HepG2 (cell line): ENCODE measurements around the gene VEGFB. TPM values are rescaled to one million over a fixed set of nuclear protein-coding genes. Genes with fewer than 3 reads are reported as not detected.

Source experiments
- ARID2 ChIP-seq: sonication (generic); formaldehyde crosslinking; IDR thresholded peaks from 2 replicates; pipeline ENCODE4 v1.8.1; 2022; ENCODE audit warnings: mild to moderate bottlenecking, missing genetic modification reagents, borderline replicate concordance
- DNMT1 ChIP-seq: sonication (generic); formaldehyde crosslinking; IDR thresholded peaks from 2 replicates; pipeline ENCODE4 v1.5.1; 2020; ENCODE audit warnings: mild to moderate bottlenecking, missing genetic modification reagents
- EP300 ChIP-seq, 3 experiments: sonication (generic) in 1 of 3; formaldehyde crosslinking in 1 of 3; IDR thresholded peaks; 2 replicates each; pipeline versions ENCODE4 v1.5.1 to v1.6.1; 2011 to 2020; ENCODE audit warnings: low read depth in 2 of 3, low read length in 2 of 3, borderline replicate concordance in 1 of 3, improper control_type of control experiment in 1 of 3, mild to moderate bottlenecking in 1 of 3, missing genetic modification reagents in 1 of 3, moderate library complexity in 1 of 3
- HOXA9 ChIP-seq: sonication (generic); formaldehyde crosslinking; IDR thresholded peaks from 2 replicates; pipeline ENCODE4 v1.8.1; 2022; ENCODE audit warnings: missing genetic modification reagents, mild to moderate bottlenecking, moderate library complexity, borderline replicate concordance
- KAT2B ChIP-seq: fragments of 150-350 bp; IDR thresholded peaks from 2 replicates; pipeline ENCODE4 v1.6.1; 2014; ENCODE audit warnings: low read depth, low read length, borderline replicate concordance
- MED13 ChIP-seq: sonication (generic); formaldehyde crosslinking; IDR thresholded peaks from 2 replicates; pipeline ENCODE4 v1.5.0; 2020; ENCODE audit warnings: missing genetic modification reagents
- MZF1 ChIP-seq: sonication (generic); formaldehyde crosslinking; IDR thresholded peaks from 2 replicates; pipeline ENCODE4 v1.8.1; 2023; ENCODE audit warnings: mild to moderate bottlenecking, missing genetic modification reagents, borderline replicate concordance
- NAIF1 ChIP-seq: sonication (generic); formaldehyde crosslinking; IDR thresholded peaks from 2 replicates; pipeline ENCODE4 v1.5.0; 2020; ENCODE audit warnings: mild to moderate bottlenecking, missing genetic modification reagents, borderline replicate concordance
- NR3C1 ChIP-seq: sonication (generic); formaldehyde crosslinking; IDR thresholded peaks from 2 replicates; pipeline ENCODE4 v1.4.0; 2020; ENCODE audit warnings: missing genetic modification reagents
- POLR2G ChIP-seq: fragments of 200-400 bp; formaldehyde crosslinking; IDR thresholded peaks from 2 replicates; pipeline ENCODE4 v1.6.1; 2018; ENCODE audit warnings: mild to moderate bottlenecking, low read depth, low read length, moderate library complexity
- RCOR2 ChIP-seq: IDR thresholded peaks from 2 replicates; pipeline ENCODE4 v1.6.1; 2016; ENCODE audit warnings: missing biosample characterization, missing genetic modification reagents
- SSRP1 ChIP-seq: IDR thresholded peaks from 2 replicates; pipeline ENCODE4 v1.6.1; 2016; ENCODE audit warnings: control low read depth
- TBL1XR1 ChIP-seq: fragments of 150-350 bp; IDR thresholded peaks from 2 replicates; pipeline ENCODE4 v1.6.1; 2014; ENCODE audit warnings: borderline replicate concordance, low read length; ENCODE audit not compliant: partially characterized antibody
- ZFP82 ChIP-seq: sonication (generic); formaldehyde crosslinking; IDR thresholded peaks from 2 replicates; pipeline ENCODE4 v1.5.1; 2020; ENCODE audit warnings: mild to moderate bottlenecking, missing genetic modification reagents, borderline replicate concordance
- ZNF441 ChIP-seq: sonication (generic); formaldehyde crosslinking; IDR thresholded peaks from 2 replicates; pipeline ENCODE4 v1.7.0; 2021; ENCODE audit warnings: missing genetic modification reagents, borderline replicate concordance
- ZNF510 ChIP-seq: sonication (generic); formaldehyde crosslinking; IDR thresholded peaks from 2 replicates; pipeline ENCODE4 v1.4.0; 2020; ENCODE audit warnings: low read depth, mild to moderate bottlenecking, missing genetic modification reagents
- ZNF569 ChIP-seq: sonication (generic); formaldehyde crosslinking; IDR thresholded peaks from 2 replicates; pipeline ENCODE4 v1.5.0; 2020; ENCODE audit warnings: mild to moderate bottlenecking, missing genetic modification reagents, moderate library complexity, borderline replicate concordance
- ZNF614 ChIP-seq: IDR thresholded peaks from 2 replicates; pipeline ENCODE4 v1.6.1; 2018; ENCODE audit warnings: missing biosample characterization, missing genetic modification reagents, inconsistent platforms, borderline replicate concordance
- ZNF772 ChIP-seq: sonication (generic); formaldehyde crosslinking; IDR thresholded peaks from 2 replicates; pipeline ENCODE4 v1.5.0; 2020; ENCODE audit warnings: mild to moderate bottlenecking, missing genetic modification reagents
- ZNF790 ChIP-seq: sonication (generic); formaldehyde crosslinking; IDR thresholded peaks from 2 replicates; pipeline ENCODE4 v1.8.0; 2022; ENCODE audit warnings: missing genetic modification reagents, mild to moderate bottlenecking, borderline replicate concordance
- polyA plus RNA-seq, 8 experiments: library from polyadenylated mRNA; depleted of rRNA in 3 of 8; stranded (reverse) in 7 of 8; unstranded in 1 of 8; fragments of >200 nt; fragmentation: Illumina TruSeq in 4 of 8; extraction: Trizol in 4 of 8; gene quantifications; 2 replicates each; pipeline versions ENCODE4 v1.2.1 to v1.2.3, GENCODE V29; 2011 to 2016; ENCODE audit warnings: low read depth in 4 of 8, missing spikeins in 1 of 8, mixed read lengths in 1 of 8; ENCODE audit not compliant: insufficient read depth in 1 of 8
- total RNA-seq, 5 experiments: library from RNA; depleted of rRNA; stranded (reverse); fragments of >200 nt; fragmentation: Illumina TruSeq; extraction: Trizol; gene quantifications; 2 replicates each; pipeline ENCODE4 v1.2.3, GENCODE V29; 2016; ENCODE audit warnings: low read depth in 1 of 5
- TF ChIP-seq, protein P1 (sequence below): sonication (generic); formaldehyde crosslinking; IDR thresholded peaks from 2 replicates; pipeline ENCODE4 v1.4.0; 2020; ENCODE audit warnings: missing genetic modification reagents, mild to moderate bottlenecking, borderline replicate concordance
- TF ChIP-seq, protein P2 (sequence below): sonication (generic); formaldehyde crosslinking; IDR thresholded peaks from 2 replicates; pipeline ENCODE4 v1.9.0; 2022; ENCODE audit warnings: low read depth, missing genetic modification reagents

VEGFB gene
- total and polyA plus RNA-seq, 2 of the 13 experiments (the other 11 are each of a cell fraction or from before 2014, with no cell fraction given) = 9.0 to 11.3 TPM

DNA sequence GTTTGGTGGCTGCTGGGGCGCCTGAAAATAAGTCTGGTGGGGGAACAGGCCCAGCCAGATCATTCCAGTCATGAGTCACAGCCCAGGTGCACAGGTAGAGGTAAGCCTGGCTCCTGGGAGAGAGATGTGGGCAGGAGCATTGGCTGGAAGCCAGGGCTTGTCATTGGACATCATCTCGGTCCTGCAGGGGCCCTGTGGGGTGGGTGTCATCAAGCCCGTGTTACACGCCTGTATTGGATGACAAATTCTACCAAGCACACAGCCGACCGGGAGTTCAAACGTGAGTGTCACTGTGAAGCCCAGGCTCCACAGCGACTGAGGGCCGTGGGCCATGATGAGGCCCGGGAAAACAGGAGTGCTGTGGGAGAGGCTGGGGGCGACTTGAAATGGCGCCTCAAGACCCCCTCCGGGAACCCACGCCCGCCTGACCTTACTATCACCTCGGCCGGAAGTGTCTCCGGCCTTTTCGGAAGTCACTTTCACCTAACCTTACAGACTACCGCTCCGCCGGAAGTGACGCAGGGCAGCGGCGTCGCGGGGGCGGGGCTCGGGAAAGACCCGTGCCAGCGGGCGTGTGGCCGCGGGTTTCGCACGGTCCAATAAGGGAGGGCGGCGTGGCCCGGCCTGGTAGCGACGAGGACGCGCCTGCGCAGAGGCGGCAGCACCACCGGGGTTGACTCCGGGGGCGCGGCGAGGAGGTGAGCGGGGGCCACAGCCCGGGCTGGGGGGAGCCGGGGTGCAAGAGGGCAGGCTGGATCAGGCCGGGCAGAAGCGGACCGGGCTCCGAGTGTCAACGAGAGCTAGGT is 6.3 kb downstream of the VEGFB start, which contains the start of gene FKBP2 (continued):
- no peak for TF ChIP-seq NR3C1 (CRISPR knock-in tag)
- TF ChIP-seq DNMT1 (CRISPR knock-in tag) = peak; percentile 80
- TF ChIP-seq ARID2 (CRISPR knock-in tag) = no peak
- TF ChIP-seq KAT2B = no peak
- no peak for TF ChIP-seq RCOR2 (CRISPR knock-in tag)
- no peak for TF ChIP-seq NAIF1 (CRISPR knock-in tag)
- TF ChIP-seq POLR2G = peak; percentile 96
- no peak for TF ChIP-seq HOXA9 (CRISPR knock-in tag)
- no peak for TF ChIP-seq MZF1 (CRISPR knock-in tag)
- TF ChIP-seq ZNF772 (CRISPR knock-in tag) = no peak
- TF ChIP-seq ZNF510 = no peak; the same call in 1 of the 2 replicates
- TF ChIP-seq MED13 (CRISPR knock-in tag) = 0 out of 2 replicates have a peak, but pooled peaks have one; percentile 29
- TF ChIP-seq ZNF614 (CRISPR knock-in tag) = 0 out of 2 replicates have a peak, but pooled peaks have one; percentile 6
- no peak for TF ChIP-seq ZNF790 (CRISPR knock-in tag)
- TF ChIP-seq, protein P1, sequence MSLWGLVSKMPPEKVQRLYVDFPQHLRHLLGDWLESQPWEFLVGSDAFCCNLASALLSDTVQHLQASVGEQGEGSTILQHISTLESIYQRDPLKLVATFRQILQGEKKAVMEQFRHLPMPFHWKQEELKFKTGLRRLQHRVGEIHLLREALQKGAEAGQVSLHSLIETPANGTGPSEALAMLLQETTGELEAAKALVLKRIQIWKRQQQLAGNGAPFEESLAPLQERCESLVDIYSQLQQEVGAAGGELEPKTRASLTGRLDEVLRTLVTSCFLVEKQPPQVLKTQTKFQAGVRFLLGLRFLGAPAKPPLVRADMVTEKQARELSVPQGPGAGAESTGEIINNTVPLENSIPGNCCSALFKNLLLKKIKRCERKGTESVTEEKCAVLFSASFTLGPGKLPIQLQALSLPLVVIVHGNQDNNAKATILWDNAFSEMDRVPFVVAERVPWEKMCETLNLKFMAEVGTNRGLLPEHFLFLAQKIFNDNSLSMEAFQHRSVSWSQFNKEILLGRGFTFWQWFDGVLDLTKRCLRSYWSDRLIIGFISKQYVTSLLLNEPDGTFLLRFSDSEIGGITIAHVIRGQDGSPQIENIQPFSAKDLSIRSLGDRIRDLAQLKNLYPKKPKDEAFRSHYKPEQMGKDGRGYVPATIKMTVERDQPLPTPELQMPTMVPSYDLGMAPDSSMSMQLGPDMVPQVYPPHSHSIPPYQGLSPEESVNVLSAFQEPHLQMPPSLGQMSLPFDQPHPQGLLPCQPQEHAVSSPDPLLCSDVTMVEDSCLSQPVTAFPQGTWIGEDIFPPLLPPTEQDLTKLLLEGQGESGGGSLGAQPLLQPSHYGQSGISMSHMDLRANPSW (CRISPR knock-in tag) = peak; percentile 53; the same call in 1 of the 2 replicates
- no peak; the same call in 1 of the 2 replicates for TF ChIP-seq ZNF441 (CRISPR knock-in tag)
- no peak for TF ChIP-seq EP300 (IDR thresholded peaks at IDR 0.05; ENCODE audit: low read depth in 2 of 2, low read length in 2 of 2)
- no peak for TF ChIP-seq EP300 (CRISPR knock-in tag; IDR thresholded peaks at IDR 0.05; ENCODE audit: borderline replicate concordance)
- TF ChIP-seq ZNF569 = no peak
- no peak for TF ChIP-seq TBL1XR1
- peak; percentile 89 for TF ChIP-seq SSRP1 (CRISPR knock-in tag)
- TF ChIP-seq, protein P2, sequence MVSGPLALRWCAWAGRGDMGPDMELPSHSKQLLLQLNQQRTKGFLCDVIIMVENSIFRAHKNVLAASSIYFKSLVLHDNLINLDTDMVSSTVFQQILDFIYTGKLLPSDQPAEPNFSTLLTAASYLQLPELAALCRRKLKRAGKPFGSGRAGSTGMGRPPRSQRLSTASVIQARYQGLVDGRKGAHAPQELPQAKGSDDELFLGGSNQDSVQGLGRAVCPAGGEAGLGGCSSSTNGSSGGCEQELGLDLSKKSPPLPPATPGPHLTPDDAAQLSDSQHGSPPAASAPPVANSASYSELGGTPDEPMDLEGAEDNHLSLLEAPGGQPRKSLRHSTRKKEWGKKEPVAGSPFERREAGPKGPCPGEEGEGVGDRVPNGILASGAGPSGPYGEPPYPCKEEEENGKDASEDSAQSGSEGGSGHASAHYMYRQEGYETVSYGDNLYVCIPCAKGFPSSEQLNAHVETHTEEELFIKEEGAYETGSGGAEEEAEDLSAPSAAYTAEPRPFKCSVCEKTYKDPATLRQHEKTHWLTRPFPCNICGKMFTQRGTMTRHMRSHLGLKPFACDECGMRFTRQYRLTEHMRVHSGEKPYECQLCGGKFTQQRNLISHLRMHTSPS (CRISPR knock-in tag) = no peak
- 0 out of 2 replicates have a peak, but pooled peaks have one; percentile 69 for TF ChIP-seq ZFP82
